Stimulated activated CD8-positive, alpha-beta memory T cell treated with anti-CD3 and anti-CD28 coated beads, Interleukin-12 subunit alpha, Interleukin-12 subunit beta, amount 100 ng/mL, for 1 hour (primary cell): ENCODE data around the gene DPM3.
"Not testable (repeated sequence)": the region's sequence is repeated elsewhere in the genome, so short reads cannot be mapped to it uniquely, and the experiment has no call there.

Source experiments
- DNase-seq: peaks from one replicate; pipeline ENCODE4 v3.0.0-alpha.2; 2020; ENCODE audit warnings: low read depth

The DPM3 gene

DNA sequence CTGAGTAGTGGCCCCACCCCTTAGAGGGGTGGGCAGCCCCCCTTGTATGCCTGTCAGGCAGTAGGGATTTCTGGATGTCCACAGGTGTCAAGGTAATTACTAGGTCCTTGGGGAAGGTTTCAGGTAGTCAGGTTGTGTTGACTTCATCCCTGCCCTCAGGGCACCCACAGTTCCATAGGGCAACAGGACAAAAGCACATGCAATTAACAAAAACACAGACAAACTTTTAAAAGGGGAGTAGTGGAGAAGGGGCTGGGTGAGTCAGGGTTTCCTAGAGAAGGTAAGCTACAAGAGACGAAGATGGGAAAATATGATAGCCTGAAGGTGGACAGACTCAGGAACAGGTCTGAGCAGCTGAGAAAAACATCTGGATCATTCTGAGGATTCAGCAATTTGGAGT is 18.7 kb upstream of the DPM3 start:
- DNase-seq, result no peak

GRCh38 chr1:155155996-155156643 is 15.8 kb upstream of the DPM3 start:
- DNase-seq, result not testable (repeated sequence)

DNA sequence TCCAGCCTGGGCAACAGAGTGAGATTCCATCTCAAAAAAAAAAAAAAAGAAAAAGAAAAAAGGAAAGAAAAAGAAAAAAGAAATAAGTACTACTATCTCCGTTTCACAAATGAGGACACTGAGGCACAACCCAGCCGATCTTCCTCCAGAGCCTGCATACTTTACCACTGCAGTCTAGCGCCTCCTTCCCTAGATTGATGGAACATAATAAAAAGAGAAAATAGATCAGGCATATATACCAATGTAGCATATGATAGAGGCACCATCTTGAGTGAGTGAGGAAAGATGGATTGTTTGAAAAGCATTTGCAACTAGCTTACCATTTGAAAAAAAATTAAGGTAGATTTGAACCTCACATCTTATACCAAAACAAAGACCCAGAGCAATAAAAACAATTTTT is 5.2 kb upstream of the DPM3 start:
- no peak for DNase-seq

DNA sequence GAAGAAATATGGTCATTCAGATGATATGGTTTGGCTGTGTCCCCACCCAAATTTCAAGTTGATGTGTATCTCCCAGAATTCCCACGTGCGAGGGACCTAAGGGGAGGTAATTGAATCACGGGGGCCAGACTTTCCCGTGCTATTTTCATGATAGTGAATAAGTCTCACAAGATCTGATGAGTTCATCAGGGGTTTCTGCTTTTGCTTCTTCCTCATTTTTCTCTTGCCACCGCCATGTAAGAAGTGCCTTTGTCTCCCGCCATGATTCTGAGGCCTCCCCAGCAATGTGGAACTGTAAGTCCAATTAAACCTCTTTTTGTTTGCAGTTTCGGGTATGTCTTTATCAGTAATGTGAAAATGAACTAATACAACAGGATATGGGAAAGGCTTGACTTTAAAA is 1.4 kb upstream of the DPM3 start:
- no peak for DNase-seq

DNA sequence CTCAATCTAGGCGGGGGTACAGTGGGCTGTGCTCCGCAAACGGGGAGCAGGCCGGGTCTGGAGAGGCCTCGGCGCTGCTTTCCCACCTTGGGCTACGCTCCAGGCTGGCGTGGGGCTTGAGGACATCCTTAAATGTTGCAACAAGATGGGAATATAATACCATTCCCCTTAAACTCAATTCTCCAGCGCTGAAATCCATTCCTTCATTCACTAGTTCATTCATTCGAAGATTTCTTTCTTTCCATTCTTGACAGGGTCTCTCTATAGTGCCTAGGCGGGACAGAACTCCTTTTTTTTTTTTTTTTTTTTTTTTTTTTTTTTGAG is 261 bp upstream of the DPM3 start:
- DNase-seq, result no peak

DNA sequence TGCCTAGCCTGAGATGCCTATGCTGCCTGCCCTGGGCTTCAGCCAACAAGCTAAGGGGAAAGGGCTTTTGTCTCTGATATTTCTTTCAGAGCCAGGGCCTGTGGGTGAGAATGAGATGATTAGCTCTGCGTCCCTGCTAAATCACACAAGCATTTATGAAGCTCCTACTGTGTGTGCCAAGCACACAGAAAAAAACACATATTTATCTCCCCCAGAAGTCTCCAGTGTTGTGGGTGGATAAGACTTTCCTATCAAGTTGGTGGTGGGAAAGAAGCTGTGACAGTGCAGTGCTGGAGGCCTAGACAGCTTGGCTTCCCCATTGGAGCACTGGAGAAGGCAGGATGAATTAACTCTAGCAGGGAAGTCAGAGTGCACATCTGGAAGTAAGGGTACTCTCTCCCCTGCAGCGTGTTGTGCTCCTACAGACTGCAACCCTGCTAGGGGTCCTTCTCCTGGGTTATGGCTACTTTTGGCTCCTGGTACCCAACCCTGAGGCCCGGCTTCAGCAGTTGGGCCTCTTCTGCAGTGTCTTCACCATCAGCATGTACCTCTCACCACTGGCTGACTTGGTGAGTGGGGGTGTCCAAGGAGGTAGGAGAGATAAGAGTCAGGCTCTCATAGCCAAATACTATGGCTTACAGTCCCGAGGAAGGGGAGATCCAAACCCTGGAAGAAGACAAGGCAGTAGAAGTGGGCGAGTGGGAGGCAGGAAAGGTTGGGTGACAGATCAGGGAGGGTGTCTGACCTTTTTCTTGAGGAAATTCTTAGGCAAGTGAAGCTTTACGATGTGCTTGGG is 3.0 kb downstream of the DPM3 start:
- no peak for DNase-seq

GRCh38 chr1:155136748-155137147 is 3.6 kb downstream of the DPM3 start:
- no peak for DNase-seq

DNA sequence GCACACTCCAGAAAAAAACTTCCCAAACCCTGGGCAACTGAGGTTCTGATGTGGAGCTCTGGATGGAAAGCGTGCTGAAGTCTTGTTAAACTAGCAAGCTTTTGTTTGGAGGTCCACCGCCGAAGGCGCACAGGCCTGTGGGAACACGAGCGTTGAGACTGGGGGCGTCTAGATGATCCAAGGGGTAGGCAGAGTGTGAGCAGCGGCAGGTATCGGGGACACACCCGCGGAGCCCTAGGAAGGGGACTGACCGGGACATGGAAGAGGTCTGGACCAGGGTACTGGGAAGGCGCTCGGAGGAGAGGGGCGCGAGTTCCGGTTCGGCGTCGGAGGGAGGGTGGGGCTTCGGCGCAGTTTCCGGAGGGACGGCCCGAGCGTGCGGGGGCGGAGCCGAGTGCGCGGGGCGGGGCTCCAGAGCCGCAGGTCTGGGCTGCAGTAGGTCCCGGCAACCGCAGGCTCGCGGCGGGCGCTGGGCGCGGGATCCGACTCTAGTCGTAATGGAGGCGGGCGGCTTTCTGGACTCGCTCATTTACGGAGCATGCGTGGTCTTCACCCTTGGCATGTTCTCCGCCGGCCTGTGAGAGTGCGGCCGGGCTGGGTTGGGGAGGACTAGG is 4.8 kb downstream of the DPM3 start, which contains the start of gene SLC50A1:
Gene SLC50A1 (plus strand): TSS at position 438 of the 614 bp plus-strand sequence. CDS start 60 bp downstream, at position 498.
- peak; percentile 84 for DNase-seq

GRCh38 chr1:155134880-155135414 is 5.4 kb downstream of the DPM3 start:
- DNase-seq, result no peak

GRCh38 chr1:155134322-155134721 is 6.0 kb downstream of the DPM3 start:
- no peak for DNase-seq

DNA sequence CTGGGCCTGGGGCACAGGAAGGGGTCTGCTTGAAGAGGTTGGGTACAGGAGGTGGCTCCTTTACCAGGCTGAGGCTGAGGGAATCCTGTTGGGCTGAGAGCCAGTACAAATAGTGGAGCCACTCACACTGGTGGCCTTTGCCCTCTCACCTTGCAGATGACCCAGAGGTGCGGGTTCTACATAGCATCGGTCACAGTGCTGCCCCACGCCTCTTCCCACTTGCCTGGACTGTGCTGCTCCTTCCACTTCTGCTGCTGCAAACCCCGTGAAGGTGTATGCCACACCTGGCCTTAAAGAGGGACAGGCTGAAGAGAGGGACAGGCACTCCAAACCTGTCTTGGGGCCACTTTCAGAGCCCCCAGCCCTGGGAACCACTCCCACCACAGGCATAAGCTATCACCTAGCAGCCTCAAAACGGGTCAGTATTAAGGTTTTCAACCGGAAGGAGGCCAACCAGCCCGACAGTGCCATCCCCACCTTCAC is 6.5 kb downstream of the DPM3 start:
- DNase-seq, result no peak

GRCh38 chr1:155131856-155132255 is 8.5 kb downstream of the DPM3 start:
- no peak for DNase-seq

DNA sequence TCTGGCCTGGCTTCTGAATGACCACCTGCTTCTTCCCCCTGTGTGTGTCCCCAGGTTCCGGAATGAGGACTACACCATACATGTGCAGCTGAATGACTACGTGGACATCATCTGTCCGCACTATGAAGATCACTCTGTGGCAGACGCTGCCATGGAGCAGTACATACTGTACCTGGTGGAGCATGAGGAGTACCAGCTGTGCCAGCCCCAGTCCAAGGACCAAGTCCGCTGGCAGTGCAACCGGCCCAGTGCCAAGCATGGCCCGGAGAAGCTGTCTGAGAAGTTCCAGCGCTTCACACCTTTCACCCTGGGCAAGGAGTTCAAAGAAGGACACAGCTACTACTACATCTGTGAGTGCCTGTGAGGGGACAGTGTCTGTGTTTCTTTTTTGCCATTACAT is 9.0 kb downstream of the DPM3 start:
- no peak for DNase-seq

DNA sequence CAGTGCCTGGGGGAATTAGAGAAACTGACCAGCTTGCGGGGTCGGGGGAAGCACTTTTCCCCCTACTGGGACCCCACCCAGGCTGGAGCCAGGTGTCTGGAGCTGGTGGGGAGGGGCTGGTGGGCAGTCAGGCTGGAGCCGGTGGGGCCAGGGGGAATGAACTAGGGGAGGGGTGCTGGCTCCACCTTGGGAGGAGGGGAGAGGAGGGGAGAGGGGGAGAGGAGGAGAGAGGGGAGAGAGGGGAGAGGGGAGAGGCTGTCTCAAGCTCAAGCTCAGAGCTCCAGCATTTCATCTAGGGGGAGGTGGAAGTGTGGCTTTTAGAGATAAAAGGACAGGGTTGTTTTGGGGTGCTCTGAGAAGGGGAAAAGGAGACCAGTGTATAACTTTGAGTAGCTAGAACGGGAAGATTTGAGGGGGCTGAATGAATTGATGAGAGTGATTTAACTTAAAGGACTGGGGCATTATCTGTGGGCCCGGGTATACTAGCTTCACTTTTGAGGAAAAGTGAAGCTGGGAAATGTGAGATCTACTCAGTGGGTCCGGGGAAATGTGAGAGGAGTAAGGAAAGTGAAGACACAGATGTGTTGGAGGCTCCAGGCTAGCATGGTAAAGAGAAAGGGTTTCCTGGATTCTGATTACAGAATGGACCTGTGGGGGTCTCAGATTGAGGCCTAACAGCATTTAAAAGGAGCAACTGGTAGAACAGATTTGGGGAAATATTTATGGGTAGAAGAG is 9.9 kb downstream of the DPM3 start:
- no peak for DNase-seq

GRCh38 chr1:155128755-155129473 is 11.4 kb downstream of the DPM3 start:
- no peak for DNase-seq

DNA sequence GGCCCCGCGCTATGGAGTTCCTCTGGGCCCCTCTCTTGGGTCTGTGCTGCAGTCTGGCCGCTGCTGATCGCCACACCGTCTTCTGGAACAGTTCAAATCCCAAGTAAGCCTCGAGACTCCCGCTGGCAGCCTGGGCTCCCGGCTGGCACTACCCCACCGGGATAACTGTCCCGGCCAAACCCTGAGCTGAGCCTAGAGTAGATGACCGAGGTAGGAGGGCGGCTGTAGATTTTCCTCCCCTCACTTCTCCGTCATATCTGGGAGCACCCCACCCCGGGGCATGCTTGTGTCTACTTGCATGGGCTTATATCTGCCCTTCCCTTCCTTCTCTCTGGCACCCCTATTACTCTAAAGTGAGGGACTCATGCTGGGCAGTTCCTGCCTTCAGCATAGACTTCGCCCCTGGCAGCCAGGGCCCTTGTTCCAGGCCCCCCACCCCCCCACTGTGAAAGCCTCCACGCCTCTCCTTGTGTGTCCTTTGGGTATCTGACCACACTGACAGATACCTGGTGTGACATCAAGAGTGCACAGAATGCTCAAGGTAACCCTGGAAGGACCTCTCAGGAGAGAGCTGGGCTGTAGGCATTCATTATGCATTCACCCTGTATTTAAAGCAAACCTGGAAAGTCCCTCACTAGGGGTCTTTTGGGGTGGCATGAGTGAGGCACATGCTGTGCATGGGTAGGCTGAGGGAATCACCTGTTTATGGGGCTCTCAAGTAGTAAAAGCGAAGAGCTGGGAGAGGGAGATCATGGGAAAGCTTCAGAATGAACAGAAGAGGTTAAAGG is 12.2 kb downstream of the DPM3 start:
- DNase-seq, result no peak

DNA sequence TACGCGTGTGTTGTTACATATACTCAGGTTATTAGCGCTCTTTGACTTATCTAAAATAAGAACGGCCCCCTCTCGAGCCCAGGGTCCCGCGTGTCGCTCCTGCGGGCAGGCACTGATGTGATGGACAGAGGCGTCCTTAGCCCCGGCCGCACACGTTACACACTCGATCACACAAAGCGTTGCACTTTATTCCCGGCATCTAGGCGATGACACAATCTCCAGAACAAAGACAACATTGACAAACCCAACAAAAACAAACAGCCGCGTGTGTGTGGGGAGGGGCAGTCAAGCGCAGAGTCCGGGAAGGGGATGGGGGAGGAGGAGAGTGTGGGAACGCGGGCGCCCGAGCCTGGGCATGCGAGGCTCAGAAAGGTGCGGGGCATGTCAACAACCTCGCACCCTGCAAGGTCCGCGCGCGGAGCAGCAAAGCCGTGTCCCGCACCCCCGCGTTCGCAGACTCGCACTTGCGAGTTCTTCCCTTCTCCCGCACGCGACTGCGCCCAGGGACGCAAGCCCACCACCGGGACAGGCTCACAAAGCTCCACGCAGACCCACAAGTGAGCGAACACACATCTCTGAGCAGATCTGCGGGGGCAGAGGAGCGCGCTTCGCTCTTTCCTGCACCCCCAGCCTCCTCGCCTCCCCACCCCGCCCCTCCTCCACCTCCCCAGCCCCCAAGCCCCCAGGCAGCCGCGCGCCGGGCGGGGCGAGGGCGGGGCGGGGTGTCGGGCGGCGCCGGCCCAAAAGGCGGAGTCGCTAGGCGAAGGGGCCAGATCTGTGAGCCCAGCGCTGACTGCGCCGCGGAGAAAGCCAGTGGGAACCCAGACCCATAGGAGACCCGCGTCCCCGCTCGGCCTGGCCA is 13.0 kb downstream of the DPM3 start, which contains the start of gene EFNA1:
Gene EFNA1 (plus strand): TSS at position 772 of the 862 bp plus-strand sequence. CDS start 102 bp downstream, outside the sequence.
- no peak for DNase-seq

- no peak for DNase-seq
Observed at GRCh38 chr1:155126556-155127104, 13.7 kb downstream of the DPM3 start.

DNA sequence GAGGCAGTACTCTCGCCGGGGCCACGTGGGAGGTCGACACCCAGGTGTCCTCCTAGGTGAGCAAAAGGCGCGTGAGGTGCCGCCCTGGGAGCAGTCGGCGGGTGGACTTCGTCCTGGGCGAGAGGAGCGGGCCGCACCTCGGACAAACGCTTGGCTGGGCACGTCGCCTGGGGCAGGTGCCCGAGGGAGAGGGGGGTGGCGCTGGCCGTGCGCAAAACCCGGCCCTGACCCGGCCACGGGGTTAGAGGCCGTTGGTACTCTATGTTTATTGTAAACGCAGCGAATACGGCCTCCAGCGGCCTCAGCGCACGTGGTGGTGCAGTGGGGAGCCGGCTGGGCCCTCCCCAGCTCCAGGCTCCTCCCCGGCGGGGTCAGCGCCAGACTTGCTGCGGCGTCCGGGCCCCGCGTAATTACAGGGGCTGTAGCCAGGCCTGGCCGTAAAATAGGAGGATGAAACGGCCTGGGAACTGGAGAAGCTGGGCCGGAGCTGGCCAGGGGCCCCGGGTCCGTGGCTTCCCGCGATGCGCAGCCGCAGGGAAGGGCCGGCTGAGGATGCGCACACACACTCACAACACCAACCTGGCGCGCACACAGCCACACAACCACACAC is 14.3 kb downstream of the DPM3 start:
- no peak for DNase-seq
